ENCODE measurements around the gene AFP. TPM values are rescaled to one million over a fixed set of nuclear protein-coding genes. Genes with fewer than 3 reads are reported as not detected.

The AFP gene
- total and polyA plus RNA-seq, 2 donors = 0.66 to 1.3 TPM

DNA sequence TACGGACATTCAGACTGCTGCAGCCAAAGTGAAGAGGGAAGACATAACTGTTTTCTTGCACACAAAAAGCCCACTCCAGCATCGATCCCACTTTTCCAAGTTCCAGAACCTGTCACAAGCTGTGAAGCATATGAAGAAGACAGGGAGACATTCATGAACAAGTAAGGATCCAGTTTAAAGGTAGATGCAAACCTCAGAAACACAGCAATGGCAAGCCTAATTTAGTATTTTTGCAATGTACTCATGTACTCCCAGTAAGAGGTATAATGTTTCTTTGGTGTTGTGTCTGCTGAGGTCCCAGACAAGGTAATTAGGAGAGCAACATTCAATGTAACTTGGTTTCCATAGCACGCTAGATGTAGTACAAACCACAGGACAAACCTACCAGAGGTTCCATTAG lies 4.6 kb downstream of the AFP start:
- Histone ChIP-seq H3K4me1 (ENCODE audit: control insufficient read depth in 2 of 2, insufficient read depth in 2 of 2, low read length in 2 of 2) (no peaks in the 10 kb centered on the region), H3K27me3 (ENCODE audit: control insufficient read depth in 2 of 2, insufficient read depth in 1 of 2, low read length in 1 of 2) (no peaks in the 10 kb centered on the region), H3K36me3 (ENCODE audit: control insufficient read depth in 2 of 2, insufficient read depth in 2 of 2, low read length in 1 of 2) (no peaks in the 10 kb centered on the region), H3K4me3 (ENCODE audit: low read length in 2 of 2) (no peak overlapping the region), H3K27ac (ENCODE audit: low read depth in 1 of 2, low read length in 1 of 2) (no peak overlapping the region), H3K9me3 (ENCODE audit: control insufficient read depth in 2 of 2, insufficient read depth in 1 of 2, low read length in 1 of 2) (no peaks in the 10 kb centered on the region)
- WGBS = over 99% methylated on average over 3 of the region's 3 CpGs
- DNase-seq (ENCODE audit: low read depth in 6 of 9, low spot score in 9 of 9) = no peak

GRCh38 chr4:73442275-73442674 lies 6.3 kb downstream of the AFP start:
- H3K36me3 ChIP-seq (ENCODE audit: control insufficient read depth in 2 of 2, insufficient read depth in 2 of 2, low read length in 1 of 2) = no peaks in the 10 kb centered on the region
- DNase-seq (ENCODE audit: low read depth in 6 of 9, low spot score in 9 of 9) = no peak
- WGBS = 86% methylated on average over 5 of the region's 5 CpGs
- H3K4me1 ChIP-seq (ENCODE audit: control insufficient read depth in 2 of 2, insufficient read depth in 2 of 2, low read length in 2 of 2) = no peaks in the 10 kb centered on the region
- no peaks in the 10 kb centered on the region for H3K9me3 ChIP-seq (ENCODE audit: control insufficient read depth in 2 of 2, insufficient read depth in 1 of 2, low read length in 1 of 2)
- no peak overlapping the region for H3K4me3 ChIP-seq (ENCODE audit: low read length in 2 of 2)
- H3K27me3 ChIP-seq (ENCODE audit: control insufficient read depth in 2 of 2, insufficient read depth in 1 of 2, low read length in 1 of 2) = no peaks in the 10 kb centered on the region
- no peak overlapping the region for H3K27ac ChIP-seq (ENCODE audit: low read depth in 1 of 2, low read length in 1 of 2)

GRCh38 chr4:73443224-73443623 lies 7.2 kb downstream of the AFP start:
- WGBS = 96% methylated on average over 3 of the region's 3 CpGs
- H3K4me1 ChIP-seq (ENCODE audit: control insufficient read depth in 2 of 2, insufficient read depth in 2 of 2, low read length in 2 of 2) = no peaks in the 10 kb centered on the region
- H3K27ac ChIP-seq (ENCODE audit: low read depth in 1 of 2, low read length in 1 of 2) = no peak overlapping the region
- H3K36me3 ChIP-seq (ENCODE audit: control insufficient read depth in 2 of 2, insufficient read depth in 2 of 2, low read length in 1 of 2) = no peaks in the 10 kb centered on the region
- no peak for DNase-seq (ENCODE audit: low read depth in 6 of 9, low spot score in 9 of 9)
- H3K9me3 ChIP-seq (ENCODE audit: control insufficient read depth in 2 of 2, insufficient read depth in 1 of 2, low read length in 1 of 2) = no peaks in the 10 kb centered on the region
- no peak overlapping the region for H3K4me3 ChIP-seq (ENCODE audit: low read length in 2 of 2)
- no peaks in the 10 kb centered on the region for H3K27me3 ChIP-seq (ENCODE audit: control insufficient read depth in 2 of 2, insufficient read depth in 1 of 2, low read length in 1 of 2)

DNA sequence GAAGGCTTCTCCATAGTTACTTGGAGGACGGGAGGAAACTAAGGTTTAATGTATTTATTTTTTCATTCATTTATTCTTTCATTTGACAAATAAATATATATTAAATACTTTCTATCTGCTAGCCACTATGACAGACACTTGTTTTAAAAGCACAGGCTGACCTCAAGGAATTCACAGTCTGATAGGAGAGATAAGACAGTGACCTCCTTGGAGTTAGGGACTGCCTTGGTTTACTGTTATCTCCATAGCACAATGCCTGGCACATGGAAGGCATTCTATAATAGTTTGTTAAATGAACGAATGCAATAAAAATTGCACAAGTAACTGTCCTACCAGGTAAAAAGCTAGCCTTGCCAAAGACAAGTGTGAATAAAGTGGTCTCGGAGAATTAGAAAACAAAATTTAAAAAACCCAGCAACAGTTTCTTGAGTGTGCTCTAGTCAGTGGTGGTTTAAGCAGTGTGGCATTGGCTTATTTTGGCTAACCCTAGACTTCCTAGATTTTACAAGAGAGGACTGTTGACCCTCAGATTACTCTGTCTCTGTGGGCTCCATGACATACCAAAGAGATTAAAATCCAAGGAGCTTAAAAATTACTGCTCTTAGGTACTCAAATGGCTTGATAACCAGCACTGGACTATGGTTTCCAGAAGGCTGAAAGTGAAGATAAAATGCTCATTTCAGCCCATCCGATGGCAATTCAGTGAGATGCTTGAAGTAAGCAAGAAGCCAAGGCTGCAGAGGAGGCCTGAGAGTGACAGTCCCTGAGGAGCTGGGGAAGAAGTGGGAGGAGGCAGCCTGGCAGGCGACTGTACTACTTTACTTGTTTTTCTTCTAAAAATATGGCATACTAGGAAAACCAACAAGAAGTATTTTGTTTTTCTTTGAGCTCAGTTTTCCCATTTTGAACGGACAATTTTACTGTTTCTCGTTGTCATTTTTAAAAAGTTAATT lies 9.6 kb downstream of the AFP start:
- Histone ChIP-seq H3K4me3 (ENCODE audit: low read length in 2 of 2) (no peak overlapping the region), H3K36me3 (ENCODE audit: control insufficient read depth in 2 of 2, insufficient read depth in 2 of 2, low read length in 1 of 2) (no peaks in the 10 kb centered on the region), H3K27ac (ENCODE audit: low read depth in 1 of 2, low read length in 1 of 2) (no peak overlapping the region), H3K4me1 (ENCODE audit: control insufficient read depth in 2 of 2, insufficient read depth in 2 of 2, low read length in 2 of 2) (no peaks in the 10 kb centered on the region), H3K27me3 (ENCODE audit: control insufficient read depth in 2 of 2, insufficient read depth in 1 of 2, low read length in 1 of 2) (no peaks in the 10 kb centered on the region), H3K9me3 (ENCODE audit: control insufficient read depth in 2 of 2, insufficient read depth in 1 of 2, low read length in 1 of 2) (no peaks in the 10 kb centered on the region)
- 97% methylated on average over 7 of the region's 7 CpGs for WGBS
- DNase-seq (ENCODE audit: low read depth in 6 of 9, low spot score in 9 of 9) = no peak

- H3K9me3 ChIP-seq (ENCODE audit: control insufficient read depth in 2 of 2, insufficient read depth in 1 of 2, low read length in 1 of 2) = no peaks in the 10 kb centered on the region
- H3K27me3 ChIP-seq (ENCODE audit: control insufficient read depth in 2 of 2, insufficient read depth in 1 of 2, low read length in 1 of 2) = no peaks in the 10 kb centered on the region
- no peak overlapping the region for H3K4me3 ChIP-seq (ENCODE audit: low read length in 2 of 2)
- 16% methylated on average over 4 of the region's 4 CpGs for WGBS
- DNase-seq (ENCODE audit: low read depth in 6 of 9, low spot score in 9 of 9) = peak in 5 of 9 donors; percentile 12 to 61 (median 23)
- no peaks in the 10 kb centered on the region for H3K36me3 ChIP-seq (ENCODE audit: control insufficient read depth in 2 of 2, insufficient read depth in 2 of 2, low read length in 1 of 2)
- H3K27ac ChIP-seq (ENCODE audit: low read depth in 1 of 2, low read length in 1 of 2) = no peak overlapping the region
- no peaks in the 10 kb centered on the region for H3K4me1 ChIP-seq (ENCODE audit: control insufficient read depth in 2 of 2, insufficient read depth in 2 of 2, low read length in 2 of 2)
These were observed 10.4 kb downstream of the AFP start for GRCh38 chr4:73446336-73446938.

DNA sequence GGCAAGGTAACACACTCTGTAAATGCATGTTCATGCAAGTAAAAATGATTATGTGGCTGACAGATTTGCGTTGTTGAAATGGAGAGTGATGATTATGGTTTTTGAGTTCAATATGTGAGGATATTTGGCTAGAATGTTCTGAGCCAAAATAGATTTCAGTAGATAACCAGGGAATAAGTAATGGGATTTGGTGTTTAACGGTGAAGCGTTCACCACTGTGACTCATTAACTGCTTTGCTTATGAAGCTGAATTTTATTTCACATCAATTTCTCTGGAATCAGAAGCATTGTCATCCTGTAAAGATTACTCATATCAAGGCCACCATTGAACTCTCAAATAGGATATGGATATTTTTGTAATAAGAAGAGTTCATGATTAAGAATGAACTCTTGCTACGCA lies 11.7 kb downstream of the AFP start:
- 96% methylated on average over 4 of the region's 4 CpGs for WGBS
- no peaks in the 10 kb centered on the region for H3K36me3 ChIP-seq (ENCODE audit: control insufficient read depth in 2 of 2, insufficient read depth in 2 of 2, low read length in 1 of 2)
- no peak overlapping the region for H3K4me3 ChIP-seq (ENCODE audit: low read length in 2 of 2)
- H3K9me3 ChIP-seq (ENCODE audit: control insufficient read depth in 2 of 2, insufficient read depth in 1 of 2, low read length in 1 of 2) = no peaks in the 10 kb centered on the region
- no peak for DNase-seq (ENCODE audit: low read depth in 6 of 9, low spot score in 9 of 9)
- no peaks in the 10 kb centered on the region for H3K4me1 ChIP-seq (ENCODE audit: control insufficient read depth in 2 of 2, insufficient read depth in 2 of 2, low read length in 2 of 2)
- H3K27me3 ChIP-seq (ENCODE audit: control insufficient read depth in 2 of 2, insufficient read depth in 1 of 2, low read length in 1 of 2) = no peaks in the 10 kb centered on the region
- no peak overlapping the region for H3K27ac ChIP-seq (ENCODE audit: low read depth in 1 of 2, low read length in 1 of 2)

GRCh38 chr4:73448448-73449203 lies 12.6 kb downstream of the AFP start:
- H3K27me3 ChIP-seq (ENCODE audit: control insufficient read depth in 2 of 2, insufficient read depth in 1 of 2, low read length in 1 of 2) = no peaks in the 10 kb centered on the region
- no peak overlapping the region for H3K27ac ChIP-seq (ENCODE audit: low read depth in 1 of 2, low read length in 1 of 2)
- no peak overlapping the region for H3K4me3 ChIP-seq (ENCODE audit: low read length in 2 of 2)
- no peak for DNase-seq (ENCODE audit: low read depth in 6 of 9, low spot score in 9 of 9)
- no peaks in the 10 kb centered on the region for H3K36me3 ChIP-seq (ENCODE audit: control insufficient read depth in 2 of 2, insufficient read depth in 2 of 2, low read length in 1 of 2)
- H3K9me3 ChIP-seq (ENCODE audit: control insufficient read depth in 2 of 2, insufficient read depth in 1 of 2, low read length in 1 of 2) = no peaks in the 10 kb centered on the region
- no peaks in the 10 kb centered on the region for H3K4me1 ChIP-seq (ENCODE audit: control insufficient read depth in 2 of 2, insufficient read depth in 2 of 2, low read length in 2 of 2)
- 97% methylated on average over 4 of the region's 4 CpGs for WGBS

- H3K4me3 ChIP-seq (ENCODE audit: low read length in 2 of 2) = no peak overlapping the region
- DNase-seq (ENCODE audit: low read depth in 6 of 9, low spot score in 9 of 9) = no peak
- H3K36me3 ChIP-seq (ENCODE audit: control insufficient read depth in 2 of 2, insufficient read depth in 2 of 2, low read length in 1 of 2) = no peaks in the 10 kb centered on the region
- no peaks in the 10 kb centered on the region for H3K4me1 ChIP-seq (ENCODE audit: control insufficient read depth in 2 of 2, insufficient read depth in 2 of 2, low read length in 2 of 2)
- H3K27me3 ChIP-seq (ENCODE audit: control insufficient read depth in 2 of 2, insufficient read depth in 1 of 2, low read length in 1 of 2) = no peaks in the 10 kb centered on the region
- WGBS = 90% methylated on average over 9 of the region's 9 CpGs
- no peak overlapping the region for H3K27ac ChIP-seq (ENCODE audit: low read depth in 1 of 2, low read length in 1 of 2)
- no peaks in the 10 kb centered on the region for H3K9me3 ChIP-seq (ENCODE audit: control insufficient read depth in 2 of 2, insufficient read depth in 1 of 2, low read length in 1 of 2)
These were observed 14.5 kb downstream of the AFP start for GRCh38 chr4:73450398-73451004.
